ENCODE results near the gene CHST5. TPM values are rescaled to one million over a fixed set of nuclear protein-coding genes. Genes with fewer than 3 reads are reported as not detected.
A peak's percentile ranks its signal among the peaks of the same experiment; 100 is the strongest.

The CHST5 gene
- total RNA-seq, 1 donor from 2014 or later: 0.85 TPM

DNA sequence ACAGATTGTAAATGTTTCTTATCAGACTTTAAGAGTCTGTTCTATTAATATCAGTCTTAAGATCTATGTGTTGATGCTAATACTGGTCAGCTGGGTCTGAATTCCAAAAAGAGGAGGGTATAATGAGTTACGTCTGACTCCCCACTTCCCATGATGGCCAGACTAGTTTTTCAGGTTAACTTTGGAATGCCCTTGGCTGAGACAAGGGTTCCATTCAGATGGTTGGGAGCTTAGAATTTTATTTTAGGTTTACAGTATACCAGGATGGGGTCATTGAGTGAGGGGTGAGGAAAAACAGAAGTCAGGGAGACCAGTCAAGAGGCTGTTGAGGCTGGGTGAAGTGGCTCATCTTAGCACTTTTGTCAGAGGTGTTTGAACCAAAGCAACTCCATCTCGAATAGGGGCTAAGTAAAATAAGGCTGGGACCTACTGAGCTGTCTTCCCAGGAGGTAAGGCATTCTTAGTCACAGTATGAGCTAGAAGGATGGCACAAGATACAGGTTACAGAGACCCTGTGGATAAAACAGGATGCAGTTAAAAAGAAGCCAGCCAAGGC is 23.0 kb upstream of the CHST5 start:
- Histone ChIP-seq H3K4me3 (no peak overlapping the region), H3K27ac (replicated peaks) (no peak overlapping the region), H3K9me3 (replicated peaks) (no peaks in the 10 kb centered on the region), H3K4me1 (peaks cover 27% of the 10 kb centered on the region), H3K27me3 (ENCODE audit: low read depth) (no peaks in the 10 kb centered on the region), H3K36me3 (no peaks in the 10 kb centered on the region)
- intact Hi-C loops (cut with micrococcal nuclease): no loop called here
- TF ChIP-seq, protein P1, sequence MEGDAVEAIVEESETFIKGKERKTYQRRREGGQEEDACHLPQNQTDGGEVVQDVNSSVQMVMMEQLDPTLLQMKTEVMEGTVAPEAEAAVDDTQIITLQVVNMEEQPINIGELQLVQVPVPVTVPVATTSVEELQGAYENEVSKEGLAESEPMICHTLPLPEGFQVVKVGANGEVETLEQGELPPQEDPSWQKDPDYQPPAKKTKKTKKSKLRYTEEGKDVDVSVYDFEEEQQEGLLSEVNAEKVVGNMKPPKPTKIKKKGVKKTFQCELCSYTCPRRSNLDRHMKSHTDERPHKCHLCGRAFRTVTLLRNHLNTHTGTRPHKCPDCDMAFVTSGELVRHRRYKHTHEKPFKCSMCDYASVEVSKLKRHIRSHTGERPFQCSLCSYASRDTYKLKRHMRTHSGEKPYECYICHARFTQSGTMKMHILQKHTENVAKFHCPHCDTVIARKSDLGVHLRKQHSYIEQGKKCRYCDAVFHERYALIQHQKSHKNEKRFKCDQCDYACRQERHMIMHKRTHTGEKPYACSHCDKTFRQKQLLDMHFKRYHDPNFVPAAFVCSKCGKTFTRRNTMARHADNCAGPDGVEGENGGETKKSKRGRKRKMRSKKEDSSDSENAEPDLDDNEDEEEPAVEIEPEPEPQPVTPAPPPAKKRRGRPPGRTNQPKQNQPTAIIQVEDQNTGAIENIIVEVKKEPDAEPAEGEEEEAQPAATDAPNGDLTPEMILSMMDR (IDR thresholded peaks at IDR 0.05; ENCODE audit: borderline replicate concordance): no peak
- no peak for DNase-seq

DNA sequence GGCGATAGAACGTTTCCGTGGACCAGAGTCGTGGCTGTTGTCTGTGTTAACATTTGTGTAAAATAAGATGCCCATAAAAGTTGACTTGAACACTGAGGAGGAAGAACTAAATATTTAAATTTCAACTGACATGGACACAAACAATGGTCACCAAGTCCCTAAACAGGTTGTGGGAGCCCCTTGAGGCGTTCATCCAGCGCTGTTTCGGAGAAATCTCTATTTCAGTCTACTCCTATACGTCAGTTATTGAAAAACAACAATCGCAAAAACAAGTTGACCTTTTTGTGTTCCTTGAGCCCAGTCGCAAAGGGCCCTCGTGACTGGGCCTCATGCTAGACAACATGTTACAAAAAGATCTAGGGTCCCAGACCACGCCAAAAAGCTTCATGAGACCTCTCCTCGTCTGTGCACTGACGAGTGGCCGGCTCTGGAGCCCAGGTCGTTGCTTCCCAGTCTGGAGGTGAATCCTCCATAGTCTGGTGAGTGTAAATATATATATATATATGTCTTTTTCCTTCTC is 20.6 kb upstream of the CHST5 start:
- H3K9me3 ChIP-seq (replicated peaks): no peaks in the 10 kb centered on the region
- peak overlapping the region; percentile 83 for H3K27ac ChIP-seq (replicated peaks)
- H3K36me3 ChIP-seq: no peaks in the 10 kb centered on the region
- intact Hi-C loops (cut with micrococcal nuclease): no loop called here
- no peak for DNase-seq
- H3K27me3 ChIP-seq (ENCODE audit: low read depth): no peaks in the 10 kb centered on the region
- TF ChIP-seq, protein P1 (IDR thresholded peaks at IDR 0.05; ENCODE audit: borderline replicate concordance): no peak
- H3K4me1 ChIP-seq: peaks cover 31% of the 10 kb centered on the region
- peak overlapping the region; percentile 98 for H3K4me3 ChIP-seq

DNA sequence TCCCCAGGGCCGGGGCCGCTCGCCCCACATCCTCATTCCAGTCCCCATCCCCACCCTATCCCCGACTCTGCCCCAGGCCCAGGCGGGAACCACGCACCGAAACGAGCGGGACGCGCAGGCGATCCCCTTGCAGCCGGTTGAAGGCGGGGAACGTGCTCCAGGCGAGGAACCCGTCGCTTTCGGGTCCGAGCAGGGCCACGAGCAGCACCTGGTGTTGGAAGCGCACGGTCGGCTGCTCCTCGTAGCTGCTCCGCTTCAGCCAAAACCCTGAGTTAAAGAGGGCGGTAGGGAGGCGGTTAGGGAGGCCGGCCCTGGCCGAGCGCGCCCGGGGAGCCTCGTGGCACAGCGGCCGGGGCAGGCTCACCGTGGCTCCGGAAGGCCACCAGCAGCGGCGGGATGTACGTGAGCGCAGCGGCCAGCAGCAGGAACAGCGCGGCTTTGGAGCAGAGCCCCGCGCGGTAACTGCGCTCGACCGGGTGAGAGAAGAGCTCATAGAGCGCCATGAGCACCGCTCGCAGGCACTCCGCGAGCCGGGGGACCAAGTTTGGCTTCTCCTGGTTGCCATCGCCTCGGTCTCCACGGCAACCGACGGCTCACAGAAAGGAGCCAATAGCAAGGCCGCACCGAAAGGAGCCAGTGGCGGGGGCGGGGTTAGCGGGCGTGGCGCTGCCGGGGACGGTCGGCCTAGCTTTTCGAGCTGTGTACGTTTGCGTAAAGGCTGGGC is 20.0 kb upstream of the CHST5 start, which contains the start of gene TMEM231:
TMEM231 (minus strand) TSS at position 546 of the 724 bp plus-strand sequence; CDS start at position 503, 43 bp downstream.
- peak; percentile 99 for DNase-seq
- intact Hi-C loops (cut with micrococcal nuclease): no loop called here
- peak within 1 kb of the TSS; percentile 83 for H3K27ac ChIP-seq (replicated peaks)
- no peaks in the 10 kb centered on the region for H3K27me3 ChIP-seq (ENCODE audit: low read depth)
- H3K4me3 ChIP-seq: peak within 1 kb of the TSS; percentile 98
- TF ChIP-seq, protein P1 (IDR thresholded peaks at IDR 0.05; ENCODE audit: borderline replicate concordance): peak; percentile 13
- no peaks in the 10 kb centered on the region for H3K36me3 ChIP-seq
- peaks cover 31% of the 10 kb centered on the region for H3K4me1 ChIP-seq
- no peaks in the 10 kb centered on the region for H3K9me3 ChIP-seq (replicated peaks)

DNA sequence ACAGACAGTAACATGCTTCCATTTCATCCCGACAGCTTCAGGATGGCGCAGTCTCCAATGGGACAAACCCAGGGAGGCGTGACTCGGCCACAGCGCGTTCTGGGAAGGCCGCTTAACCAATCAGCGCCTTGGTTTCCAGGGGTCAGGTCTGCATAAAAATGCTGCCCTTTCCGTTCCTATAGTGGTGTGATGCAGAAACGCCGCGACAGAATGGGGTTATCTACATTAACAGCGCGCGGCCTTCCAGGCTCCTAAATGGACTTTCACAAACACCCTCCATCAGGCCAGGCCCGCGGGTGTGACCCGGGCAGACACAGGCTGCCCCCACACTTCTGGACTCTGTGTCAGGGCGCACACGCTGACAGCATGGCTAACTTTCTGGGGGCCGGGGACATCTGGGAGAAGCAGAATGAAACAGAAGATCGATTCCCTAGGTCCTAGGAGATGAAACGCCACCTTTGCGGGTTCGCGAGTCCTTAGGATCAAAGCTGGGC is 19.4 kb upstream of the CHST5 start:
- peak overlapping the region; percentile 98 for H3K4me3 ChIP-seq
- H3K27ac ChIP-seq (replicated peaks): peak overlapping the region; percentile 83
- TF ChIP-seq, protein P1 (IDR thresholded peaks at IDR 0.05; ENCODE audit: borderline replicate concordance): no peak
- peaks cover 31% of the 10 kb centered on the region for H3K4me1 ChIP-seq
- no peaks in the 10 kb centered on the region for H3K36me3 ChIP-seq
- intact Hi-C loops (cut with micrococcal nuclease): no loop called here
- DNase-seq: peak; percentile 84
- H3K27me3 ChIP-seq (ENCODE audit: low read depth): no peaks in the 10 kb centered on the region
- no peaks in the 10 kb centered on the region for H3K9me3 ChIP-seq (replicated peaks)

DNA sequence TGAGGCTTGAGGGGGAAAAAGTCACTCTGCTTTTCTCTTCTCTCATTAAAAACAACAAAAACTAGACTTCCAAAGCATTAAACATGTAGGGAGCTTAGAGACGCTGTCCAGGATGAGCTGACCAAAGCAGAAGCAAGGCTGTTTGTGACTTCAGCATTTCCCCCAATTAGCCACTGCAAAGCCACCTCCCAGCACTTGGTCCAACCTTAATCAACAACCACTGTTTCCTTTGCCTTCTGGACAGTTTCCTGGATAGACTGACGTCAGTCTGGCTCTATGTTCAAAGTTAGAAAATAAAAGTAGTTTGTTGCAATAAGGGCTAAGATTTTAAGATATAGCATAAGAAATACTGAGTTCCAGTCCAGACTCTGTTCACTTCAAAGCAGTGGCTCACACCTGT is 17.0 kb upstream of the CHST5 start:
- H3K4me1 ChIP-seq: peaks cover 31% of the 10 kb centered on the region
- peak overlapping the region; percentile 57 for H3K27ac ChIP-seq (replicated peaks)
- intact Hi-C loops (cut with micrococcal nuclease): no loop called here
- no peaks in the 10 kb centered on the region for H3K36me3 ChIP-seq
- no peak for DNase-seq
- TF ChIP-seq, protein P1 (IDR thresholded peaks at IDR 0.05; ENCODE audit: borderline replicate concordance): no peak
- H3K9me3 ChIP-seq (replicated peaks): no peaks in the 10 kb centered on the region
- no peaks in the 10 kb centered on the region for H3K27me3 ChIP-seq (ENCODE audit: low read depth)
- no peak overlapping the region for H3K4me3 ChIP-seq
